Natural killer cell treated with Interleukin-12 subunit alpha and Interleukin-12 subunit beta and Interleukin-15 and Interleukin-18, amount 100 ng/mL, for 72 hours (primary cell): Measurements from ENCODE around the gene CLDN6. TPM values are rescaled to one million over a fixed set of nuclear protein-coding genes. Genes with fewer than 3 reads are reported as not detected.

ENCODE experiments used
- ATAC-seq, 2 donors: fragments of 150-1000 bp; cut with Tn5 transposase in 1 of 2; sonication (Bioruptor Pico), chemical (Tn5 transposase) in 1 of 2; 2 replicates each; pipeline ENCODE4 v1.10.0; 2021
- DNase-seq: peaks from one replicate; pipeline ENCODE4 v3.0.0; 2022; ENCODE audit warnings: low spot score
- H3K27ac Mint-ChIP-seq, 2 donors: 1 replicate in 1 of 2; 2 replicates in 1 of 2; pipeline ENCODE4 v1.8.0; 2022; ENCODE audit warnings: mixed read lengths in 2 of 2, mild to moderate bottlenecking in 1 of 2, moderate library complexity in 1 of 2
- H3K27me3 Mint-ChIP-seq, 2 donors: 1 replicate in 1 of 2; 2 replicates in 1 of 2; pipeline ENCODE4 v1.8.0; 2022; ENCODE audit warnings: mixed read lengths in 2 of 2
- H3K36me3 Mint-ChIP-seq: one replicate; pipeline ENCODE4 v1.8.0; 2022; ENCODE audit warnings: mixed read lengths
- H3K4me1 Mint-ChIP-seq, 2 donors: 1 replicate in 1 of 2; 2 replicates in 1 of 2; pipeline ENCODE4 v1.8.0; 2022; ENCODE audit warnings: low read depth in 2 of 2, mixed read lengths in 2 of 2, mild to moderate bottlenecking in 1 of 2
- H3K4me3 Mint-ChIP-seq: one replicate; pipeline ENCODE4 v1.8.0; 2022; ENCODE audit warnings: mixed read lengths
- H3K9me3 Mint-ChIP-seq: 2 replicates; pipeline ENCODE4 v1.8.0; 2022; ENCODE audit warnings: mixed read lengths
- total RNA-seq, 2 donors: library from RNA; stranded (reverse); gene quantifications; one replicate each; pipeline ENCODE4 v1.2.3, GENCODE V29; 2022

Gene CLDN6
- total RNA-seq, 2 donors from 2014 or later, result not detected

GRCh38 chr16:3008690-3009037 is 9.3 kb downstream of the CLDN6 start:
- Mint-ChIP-seq H3K27ac (no peak overlapping the region), H3K27me3 (no peaks in the 10 kb centered on the region), H3K4me1 (peaks cover 12 to 20% of the 10 kb centered on the region in 2 donors), H3K9me3 (no peaks in the 10 kb centered on the region), H3K4me3 (no peak overlapping the region), H3K36me3 (no peaks in the 10 kb centered on the region)
- ATAC-seq (no peak), DNase-seq (no peak)

- no peak overlapping the region for H3K27ac Mint-ChIP-seq
- DNase-seq (no peak), ATAC-seq (no peak)
- peaks cover 12 to 20% of the 10 kb centered on the region in 2 donors for H3K4me1 Mint-ChIP-seq
- peak overlapping the region; percentile 9 for H3K4me3 Mint-ChIP-seq
- H3K36me3 Mint-ChIP-seq, result no peaks in the 10 kb centered on the region
- H3K27me3 Mint-ChIP-seq, result no peaks in the 10 kb centered on the region
- H3K9me3 Mint-ChIP-seq, result no peaks in the 10 kb centered on the region
These were observed 9.9 kb downstream of the CLDN6 start for GRCh38 chr16:3007957-3008689.

- ATAC-seq, result no peak
- H3K36me3 Mint-ChIP-seq, result no peaks in the 10 kb centered on the region
- H3K4me1 Mint-ChIP-seq, result peaks cover 12 to 20% of the 10 kb centered on the region in 2 donors
- H3K9me3 Mint-ChIP-seq, result no peaks in the 10 kb centered on the region
- H3K4me3 Mint-ChIP-seq, result no peak overlapping the region
- no peak overlapping the region for H3K27ac Mint-ChIP-seq
- no peak for DNase-seq
- no peaks in the 10 kb centered on the region for H3K27me3 Mint-ChIP-seq
These were observed 10.7 kb downstream of the CLDN6 start for GRCh38 chr16:3007059-3007956.

- ATAC-seq (no peak), DNase-seq (no peak)
- Mint-ChIP-seq H3K27me3 (no peaks in the 10 kb centered on the region), H3K27ac (no peak overlapping the region), H3K36me3 (no peaks in the 10 kb centered on the region), H3K4me3 (peak overlapping the region; percentile 73), H3K4me1 (peaks cover 12 to 20% of the 10 kb centered on the region in 2 donors), H3K9me3 (no peaks in the 10 kb centered on the region)
These were observed 13.2 kb downstream of the CLDN6 start for GRCh38 chr16:3004781-3005284.

- Mint-ChIP-seq H3K4me1 (peaks cover 12 to 20% of the 10 kb centered on the region in 2 donors), H3K36me3 (no peaks in the 10 kb centered on the region), H3K27ac (no peak overlapping the region), H3K27me3 (no peaks in the 10 kb centered on the region), H3K9me3 (no peaks in the 10 kb centered on the region), H3K4me3 (peak overlapping the region; percentile 73)
- DNase-seq, result no peak
- ATAC-seq, result peak; percentile 1 to 14
These were observed 13.7 kb downstream of the CLDN6 start for GRCh38 chr16:3004319-3004718.

GRCh38 chr16:3003582-3004270 is 14.3 kb downstream of the CLDN6 start:
- Mint-ChIP-seq H3K9me3 (no peaks in the 10 kb centered on the region), H3K36me3 (no peaks in the 10 kb centered on the region), H3K27me3 (no peaks in the 10 kb centered on the region), H3K4me3 (peak overlapping the region; percentile 75), H3K4me1 (peaks cover 11 to 20% of the 10 kb centered on the region in 2 donors), H3K27ac (peak overlapping the region in 1 of 2 donors; percentile 37)
- ATAC-seq, result peak; percentile 99
- DNase-seq, result peak; percentile 99

- no peak overlapping the region for H3K27ac Mint-ChIP-seq
- no peaks in the 10 kb centered on the region for H3K36me3 Mint-ChIP-seq
- peaks cover 4 to 5% of the 10 kb centered on the region in 2 donors for H3K4me1 Mint-ChIP-seq
- ATAC-seq (no peak), DNase-seq (no peak)
- no peaks in the 10 kb centered on the region for H3K9me3 Mint-ChIP-seq
- H3K27me3 Mint-ChIP-seq, result no peaks in the 10 kb centered on the region
- no peak overlapping the region for H3K4me3 Mint-ChIP-seq
These were observed 16.7 kb downstream of the CLDN6 start for GRCh38 chr16:3001316-3001715.

GRCh38 chr16:3000540-3000939 is 17.4 kb downstream of the CLDN6 start:
- Mint-ChIP-seq H3K9me3 (no peaks in the 10 kb centered on the region), H3K27ac (no peak overlapping the region), H3K4me3 (no peak overlapping the region), H3K36me3 (no peaks in the 10 kb centered on the region), H3K27me3 (no peaks in the 10 kb centered on the region), H3K4me1 (peaks cover 4 to 5% of the 10 kb centered on the region in 2 donors)
- ATAC-seq (no peak), DNase-seq (no peak)

GRCh38 chr16:2999929-3000328 is 18.1 kb downstream of the CLDN6 start:
- H3K27ac Mint-ChIP-seq, result no peak overlapping the region
- no peak overlapping the region for H3K4me3 Mint-ChIP-seq
- H3K36me3 Mint-ChIP-seq, result no peaks in the 10 kb centered on the region
- ATAC-seq (no peak), DNase-seq (no peak)
- no peaks in the 10 kb centered on the region for H3K9me3 Mint-ChIP-seq
- H3K27me3 Mint-ChIP-seq, result no peaks in the 10 kb centered on the region
- H3K4me1 Mint-ChIP-seq, result peaks cover 3% of the 10 kb centered on the region in 2 donors

GRCh38 chr16:2996298-2996697 is 21.7 kb downstream of the CLDN6 start:
- no peak overlapping the region for H3K27ac Mint-ChIP-seq
- ATAC-seq (no peak), DNase-seq (no peak)
- H3K9me3 Mint-ChIP-seq, result no peaks in the 10 kb centered on the region
- no peaks in the 10 kb centered on the region for H3K4me1 Mint-ChIP-seq
- H3K27me3 Mint-ChIP-seq, result no peaks in the 10 kb centered on the region
- no peak overlapping the region for H3K4me3 Mint-ChIP-seq
- no peaks in the 10 kb centered on the region for H3K36me3 Mint-ChIP-seq

- no peaks in the 10 kb centered on the region for H3K36me3 Mint-ChIP-seq
- no peaks in the 10 kb centered on the region for H3K27me3 Mint-ChIP-seq
- H3K4me1 Mint-ChIP-seq, result no peaks in the 10 kb centered on the region
- DNase-seq (no peak), ATAC-seq (no peak)
- no peak overlapping the region for H3K4me3 Mint-ChIP-seq
- no peak overlapping the region for H3K27ac Mint-ChIP-seq
- H3K9me3 Mint-ChIP-seq, result no peaks in the 10 kb centered on the region
These were observed 25.5 kb downstream of the CLDN6 start for GRCh38 chr16:2992383-2993081.

- Mint-ChIP-seq H3K27me3 (no peaks in the 10 kb centered on the region), H3K4me3 (no peak overlapping the region), H3K27ac (no peak overlapping the region), H3K36me3 (no peaks in the 10 kb centered on the region), H3K4me1 (no peaks in the 10 kb centered on the region), H3K9me3 (no peaks in the 10 kb centered on the region)
- ATAC-seq (no peak), DNase-seq (no peak)
These were observed 26.3 kb downstream of the CLDN6 start for GRCh38 chr16:2991566-2992261.

- ATAC-seq (no peak), DNase-seq (no peak)
- no peaks in the 10 kb centered on the region for H3K36me3 Mint-ChIP-seq
- H3K27me3 Mint-ChIP-seq, result no peaks in the 10 kb centered on the region
- H3K4me3 Mint-ChIP-seq, result no peak overlapping the region
- no peaks in the 10 kb centered on the region for H3K4me1 Mint-ChIP-seq
- H3K9me3 Mint-ChIP-seq, result no peaks in the 10 kb centered on the region
- H3K27ac Mint-ChIP-seq, result no peak overlapping the region
These were observed 27.1 kb downstream of the CLDN6 start for GRCh38 chr16:2990891-2991290.
